SU-DHL-6 (cell line): ENCODE results near the gene PDE4D.

Experiments used
- H2AFZ ChIP-seq: fragments of 200-600 bp; sonication (generic); 2 replicates; pipeline ENCODE4 v1.6.1; 2014; ENCODE audit warnings: low read depth, mild to moderate bottlenecking, moderate library complexity, mixed read lengths, antibody characterized with exemption, low read length; ENCODE audit not compliant: severe bottlenecking
- H3F3A ChIP-seq: fragments of 200-600 bp; shearing (Covaris generic); 2 replicates; pipeline ENCODE4 v1.6.0; 2016; ENCODE audit warnings: antibody characterized with exemption, mild to moderate bottlenecking; ENCODE audit not compliant: insufficient read depth
- H3K27ac ChIP-seq: fragments of 200-600 bp; sonication (generic); 2 replicates; pipeline ENCODE4 v1.5.1; 2016; ENCODE audit warnings: low read depth, mild to moderate bottlenecking, low read length, moderate library complexity, mixed read lengths
- H3K27me3 ChIP-seq: fragments of 200-600 bp; sonication (generic), shearing (Covaris generic); 2 replicates; pipeline ENCODE4 v1.6.0; 2014; ENCODE audit warnings: mild to moderate bottlenecking, low read length
- H3K36me3 ChIP-seq: fragments of 200-600 bp; sonication (generic); 2 replicates; pipeline ENCODE4 v1.6.1; 2014; ENCODE audit warnings: mild to moderate bottlenecking, low read length, mixed read lengths
- H3K4me2 ChIP-seq: fragments of 300-600, 200-600 bp; shearing (Covaris generic), sonication (generic); 2 replicates; pipeline ENCODE4 v1.6.0; 2014; ENCODE audit warnings: low read length, low read depth, mild to moderate bottlenecking; ENCODE audit not compliant: poor library complexity, severe bottlenecking
- H3K4me3 ChIP-seq: fragments of 200-600 bp; sonication (generic); 2 replicates; pipeline ENCODE4 v1.5.1; 2014; ENCODE audit warnings: antibody characterized with exemption, low read length, mild to moderate bottlenecking, mixed read lengths; ENCODE audit not compliant: insufficient read depth, poor library complexity, severe bottlenecking
- H3K79me2 ChIP-seq: fragments of 200-600 bp; sonication (generic); 2 replicates; pipeline ENCODE4 v1.6.1; 2014; ENCODE audit warnings: mild to moderate bottlenecking, low read length, moderate library complexity; ENCODE audit not compliant: insufficient read depth
- H3K9ac ChIP-seq: fragments of 200-600 bp; sonication (generic); 2 replicates; pipeline ENCODE4 v1.7.0; 2014; ENCODE audit warnings: mild to moderate bottlenecking, low read length
- H3K9me2 ChIP-seq: fragments of 200-600 bp; sonication (generic); replicated peaks from 2 replicates; pipeline ENCODE4 v1.6.1; 2014; ENCODE audit warnings: low read length; ENCODE audit not compliant: insufficient read depth
- H3K9me3 ChIP-seq: fragments of 200-600 bp; sonication (generic); 2 replicates; pipeline ENCODE4 v1.6.1; 2014; ENCODE audit warnings: low read length, mixed read lengths; ENCODE audit not compliant: insufficient read depth
- H4K20me1 ChIP-seq: fragments of 200-600 bp; sonication (generic); 2 replicates; pipeline ENCODE4 v1.6.1; 2014; ENCODE audit warnings: low read depth, mild to moderate bottlenecking, antibody characterized with exemption, low read length, moderate library complexity, mixed read lengths
- EZH2phosphoT487 ChIP-seq: fragments of 200-600 bp; sonication (generic), shearing (Covaris generic); conservative IDR thresholded peaks from 2 replicates; pipeline ENCODE4 v1.6.1; 2018; ENCODE audit warnings: mild to moderate bottlenecking, antibody characterized with exemption, low read length, moderate library complexity, mixed read lengths
- TF ChIP-seq, protein P1 (sequence below): fragments of 200-600 bp; sonication (generic); IDR thresholded peaks from one replicate; pipeline ENCODE4 v1.5.1; 2017; ENCODE audit warnings: antibody characterized with exemption, mild to moderate bottlenecking, low read length, moderate library complexity; ENCODE audit not compliant: insufficient read depth, poor library complexity, severe bottlenecking

PDE4D gene

DNA sequence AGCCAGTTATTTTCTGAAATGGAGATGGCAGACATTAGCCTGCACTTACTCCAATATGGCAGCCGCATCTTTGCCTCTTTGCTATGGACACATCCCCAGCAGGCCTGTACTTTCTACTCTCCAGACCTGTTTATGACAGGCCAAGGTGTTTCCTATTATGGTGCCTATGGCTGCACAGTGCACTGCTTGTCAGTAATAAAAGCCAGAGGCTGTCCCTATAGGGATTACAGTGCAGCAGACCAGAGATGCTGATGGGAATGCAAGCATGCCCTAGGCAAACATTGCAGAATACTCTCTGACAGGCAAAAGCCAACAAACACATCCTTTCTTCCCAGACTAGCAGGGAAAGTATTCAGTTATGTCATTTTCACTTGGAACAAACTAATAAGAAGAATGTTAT, 867.8 kb downstream of the PDE4D start:
- H3K9ac ChIP-seq = no peak overlapping the region
- H3F3A ChIP-seq = no peaks in the 10 kb centered on the region
- no peaks in the 10 kb centered on the region for H3K9me2 ChIP-seq
- no peaks in the 10 kb centered on the region for H3K36me3 ChIP-seq
- TF ChIP-seq, protein P1, sequence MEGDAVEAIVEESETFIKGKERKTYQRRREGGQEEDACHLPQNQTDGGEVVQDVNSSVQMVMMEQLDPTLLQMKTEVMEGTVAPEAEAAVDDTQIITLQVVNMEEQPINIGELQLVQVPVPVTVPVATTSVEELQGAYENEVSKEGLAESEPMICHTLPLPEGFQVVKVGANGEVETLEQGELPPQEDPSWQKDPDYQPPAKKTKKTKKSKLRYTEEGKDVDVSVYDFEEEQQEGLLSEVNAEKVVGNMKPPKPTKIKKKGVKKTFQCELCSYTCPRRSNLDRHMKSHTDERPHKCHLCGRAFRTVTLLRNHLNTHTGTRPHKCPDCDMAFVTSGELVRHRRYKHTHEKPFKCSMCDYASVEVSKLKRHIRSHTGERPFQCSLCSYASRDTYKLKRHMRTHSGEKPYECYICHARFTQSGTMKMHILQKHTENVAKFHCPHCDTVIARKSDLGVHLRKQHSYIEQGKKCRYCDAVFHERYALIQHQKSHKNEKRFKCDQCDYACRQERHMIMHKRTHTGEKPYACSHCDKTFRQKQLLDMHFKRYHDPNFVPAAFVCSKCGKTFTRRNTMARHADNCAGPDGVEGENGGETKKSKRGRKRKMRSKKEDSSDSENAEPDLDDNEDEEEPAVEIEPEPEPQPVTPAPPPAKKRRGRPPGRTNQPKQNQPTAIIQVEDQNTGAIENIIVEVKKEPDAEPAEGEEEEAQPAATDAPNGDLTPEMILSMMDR = no peak
- no peak for TF ChIP-seq EZH2phosphoT487
- no peaks in the 10 kb centered on the region for H3K9me3 ChIP-seq
- no peaks in the 10 kb centered on the region for H4K20me1 ChIP-seq
- H2AFZ ChIP-seq = no peak overlapping the region
- no peak overlapping the region for H3K27ac ChIP-seq
- no peaks in the 10 kb centered on the region for H3K27me3 ChIP-seq
- H3K4me3 ChIP-seq = no peak overlapping the region
- H3K79me2 ChIP-seq = no peaks in the 10 kb centered on the region
- no peak overlapping the region for H3K4me2 ChIP-seq

DNA sequence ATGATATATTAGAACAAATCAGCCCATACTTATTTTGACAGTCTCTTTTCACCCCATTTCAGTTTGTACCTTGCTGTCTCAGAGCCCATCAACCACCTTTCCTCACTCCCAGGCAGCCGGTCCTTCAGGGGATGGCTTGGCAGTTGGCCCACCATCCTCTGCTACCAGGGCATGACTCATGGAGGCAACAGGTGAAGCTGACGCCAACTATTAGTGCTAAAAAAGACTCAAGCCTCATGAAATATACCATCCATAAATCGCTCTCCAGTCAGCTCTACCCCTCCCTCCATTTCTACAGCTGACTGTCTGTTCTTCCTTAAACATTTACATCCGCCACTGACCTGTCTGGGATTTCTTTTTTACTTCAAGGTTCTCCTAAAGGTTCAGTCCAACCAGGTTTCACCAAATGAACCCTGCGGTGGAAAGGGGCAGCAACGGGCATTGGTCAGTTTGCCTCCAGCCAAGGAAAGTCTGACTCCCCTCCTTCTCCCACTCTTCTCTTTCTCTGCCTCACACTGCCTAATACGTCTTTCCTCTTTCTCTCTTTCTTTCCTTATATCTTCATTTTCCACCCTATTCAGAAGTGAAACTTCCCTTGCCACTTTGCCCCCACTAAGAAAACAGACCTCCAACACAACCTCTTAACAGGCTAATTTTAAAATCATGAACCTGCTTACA, 871.5 kb downstream of the PDE4D start:
- Histone ChIP-seq H3K9ac (no peak overlapping the region), H3F3A (no peaks in the 10 kb centered on the region), H3K27me3 (no peaks in the 10 kb centered on the region), H3K27ac (no peak overlapping the region), H3K9me3 (no peaks in the 10 kb centered on the region), H3K9me2 (no peaks in the 10 kb centered on the region), H4K20me1 (no peaks in the 10 kb centered on the region), H2AFZ (no peak overlapping the region), H3K79me2 (no peaks in the 10 kb centered on the region), H3K4me2 (no peak overlapping the region), H3K36me3 (no peaks in the 10 kb centered on the region), H3K4me3 (no peak overlapping the region)
- TF ChIP-seq, protein P1 = no peak
- no peak for TF ChIP-seq EZH2phosphoT487

DNA sequence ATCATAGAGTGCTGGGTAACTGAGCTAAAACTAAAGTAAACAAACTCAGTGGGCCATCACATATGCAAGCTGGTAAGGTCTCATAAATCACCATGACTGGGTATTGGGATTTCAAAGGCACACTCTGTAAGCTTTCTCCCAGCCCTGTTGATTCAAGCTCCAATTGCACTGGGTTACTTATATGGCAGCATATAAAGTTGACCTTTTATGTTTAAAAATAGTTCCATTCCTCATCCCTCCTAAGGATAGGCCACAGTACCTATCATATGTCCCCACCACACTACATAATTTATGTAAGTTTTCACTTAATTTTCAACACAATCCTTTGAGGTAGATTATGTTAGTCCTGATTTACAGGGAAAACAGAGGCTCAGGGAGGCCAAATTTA, 872.2 kb downstream of the PDE4D start:
- TF ChIP-seq, protein P1 = no peak
- no peak for TF ChIP-seq EZH2phosphoT487
- Histone ChIP-seq H2AFZ (no peak overlapping the region), H3K27ac (no peak overlapping the region), H3K4me2 (no peak overlapping the region), H3K79me2 (no peaks in the 10 kb centered on the region), H3K27me3 (no peaks in the 10 kb centered on the region), H3K36me3 (no peaks in the 10 kb centered on the region), H3K4me3 (no peak overlapping the region), H3K9me3 (no peaks in the 10 kb centered on the region), H3F3A (no peaks in the 10 kb centered on the region), H3K9me2 (no peaks in the 10 kb centered on the region), H4K20me1 (no peaks in the 10 kb centered on the region), H3K9ac (no peak overlapping the region)
